ENCODE data around the gene PARN.

The PARN gene

DNA sequence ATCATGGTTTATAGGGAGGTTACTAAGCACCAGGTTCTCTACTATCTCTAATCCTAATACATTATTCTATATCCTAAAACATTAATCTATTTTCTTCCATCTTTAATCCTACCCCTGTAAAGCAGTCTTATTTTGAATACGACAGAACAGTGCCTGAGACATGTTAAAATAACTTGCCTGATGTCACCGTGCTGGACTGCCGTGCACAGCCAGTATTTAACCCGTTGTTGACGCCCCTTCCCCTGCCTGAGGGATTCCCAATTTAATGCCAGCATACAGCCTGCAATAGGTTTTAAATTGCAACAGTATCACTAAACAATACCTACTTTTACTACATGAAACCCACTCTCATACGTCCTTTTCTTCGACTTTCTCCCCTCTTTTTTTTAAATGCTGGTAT, 133.3 kb downstream of the PARN start:
- no peak for DNase-seq

GRCh38 chr16:14496047-14496770, 133.9 kb downstream of the PARN start:
- no peak for DNase-seq

GRCh38 chr16:14495213-14496046, 134.6 kb downstream of the PARN start:
- DNase-seq: no peak

- DNase-seq: no peak
These were observed 135.6 kb downstream of the PARN start for GRCh38 chr16:14494396-14494966.

DNA sequence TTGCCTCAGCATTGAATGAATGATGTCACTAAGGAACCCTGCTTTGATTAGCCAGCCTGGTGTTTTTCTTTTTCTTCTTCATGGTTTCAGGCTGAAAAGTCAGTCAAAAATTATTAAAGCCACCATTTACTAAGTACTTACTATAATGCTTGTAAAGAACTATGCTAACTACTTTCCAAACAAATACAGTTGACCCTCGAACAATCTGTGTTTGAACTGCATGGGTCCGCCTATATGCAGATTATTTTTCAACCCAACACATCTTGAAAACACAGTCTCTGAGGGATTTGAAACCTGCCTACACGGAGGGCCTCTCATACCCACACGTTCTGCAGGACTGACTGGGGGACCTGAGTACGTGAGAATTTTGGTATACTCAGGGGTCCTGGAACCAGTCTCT, 136.3 kb downstream of the PARN start:
- no peak for DNase-seq

GRCh38 chr16:14492614-14493013, 137.4 kb downstream of the PARN start:
- DNase-seq: no peak

GRCh38 chr16:14491861-14492529, 138.1 kb downstream of the PARN start:
- no peak for DNase-seq

- no peak for DNase-seq
These were observed 139.8 kb downstream of the PARN start for GRCh38 chr16:14490235-14490634.

- DNase-seq: no peak
These were observed 140.6 kb downstream of the PARN start for GRCh38 chr16:14489460-14489859.

DNA sequence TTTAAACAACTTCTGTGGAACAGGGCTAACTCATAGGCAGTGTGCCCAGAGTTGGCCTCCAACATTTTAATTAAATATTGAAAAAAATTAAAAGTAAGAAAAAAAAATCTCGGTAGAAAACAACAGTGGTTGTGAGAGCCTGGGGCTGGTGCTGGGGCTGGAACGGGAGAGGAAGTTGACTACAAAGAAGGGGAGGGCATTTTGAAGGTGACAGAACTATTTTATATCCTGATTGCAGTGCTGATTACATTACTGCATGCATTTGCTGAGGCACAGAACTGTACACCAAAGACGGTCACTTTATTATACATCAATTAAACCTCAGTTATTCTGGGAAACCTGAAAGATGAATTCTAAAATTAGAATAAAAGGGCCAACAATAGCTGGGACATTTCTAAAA, 142.5 kb downstream of the PARN start:
- peak in 1 of 2 donors; percentile 29 for DNase-seq

GRCh38 chr16:14486520-14487303, 143.3 kb downstream of the PARN start:
- peak in 1 of 2 donors; percentile 11 for DNase-seq

DNA sequence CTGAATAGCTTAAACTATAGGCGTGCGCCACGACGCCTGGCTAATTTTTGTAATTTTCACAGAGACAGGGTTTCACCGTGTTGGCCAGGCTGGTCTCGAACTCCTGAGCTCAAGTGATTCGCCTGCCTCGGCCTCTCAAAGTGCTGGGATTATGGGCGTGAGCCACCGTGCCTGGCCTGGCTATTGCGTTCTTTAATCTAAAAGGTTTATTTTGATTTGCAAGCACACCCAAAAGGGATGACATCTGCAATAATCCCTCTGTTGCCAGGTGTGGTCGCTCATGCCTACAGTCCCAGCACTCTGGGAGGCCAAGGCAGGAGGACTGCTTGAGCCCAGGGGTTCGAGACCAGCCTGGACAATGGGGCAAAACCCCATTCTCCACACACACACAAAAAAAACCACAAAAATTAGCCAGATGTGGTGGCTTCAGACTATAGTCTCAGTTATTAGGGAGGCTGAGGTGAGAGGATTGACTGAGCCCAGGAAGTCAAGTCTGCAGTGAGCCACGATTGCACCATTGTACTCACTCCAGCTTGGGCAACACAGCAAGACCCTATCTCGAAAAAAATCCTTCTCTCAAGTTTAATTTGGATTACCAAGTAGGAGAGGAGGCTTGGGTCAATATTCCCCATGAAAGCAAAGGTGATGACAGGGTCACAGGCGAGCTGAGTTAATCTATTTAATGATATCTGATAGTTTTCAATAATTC, 144.1 kb downstream of the PARN start:
- DNase-seq: no peak

GRCh38 chr16:14485121-14485551, 144.9 kb downstream of the PARN start:
- no peak for DNase-seq

DNA sequence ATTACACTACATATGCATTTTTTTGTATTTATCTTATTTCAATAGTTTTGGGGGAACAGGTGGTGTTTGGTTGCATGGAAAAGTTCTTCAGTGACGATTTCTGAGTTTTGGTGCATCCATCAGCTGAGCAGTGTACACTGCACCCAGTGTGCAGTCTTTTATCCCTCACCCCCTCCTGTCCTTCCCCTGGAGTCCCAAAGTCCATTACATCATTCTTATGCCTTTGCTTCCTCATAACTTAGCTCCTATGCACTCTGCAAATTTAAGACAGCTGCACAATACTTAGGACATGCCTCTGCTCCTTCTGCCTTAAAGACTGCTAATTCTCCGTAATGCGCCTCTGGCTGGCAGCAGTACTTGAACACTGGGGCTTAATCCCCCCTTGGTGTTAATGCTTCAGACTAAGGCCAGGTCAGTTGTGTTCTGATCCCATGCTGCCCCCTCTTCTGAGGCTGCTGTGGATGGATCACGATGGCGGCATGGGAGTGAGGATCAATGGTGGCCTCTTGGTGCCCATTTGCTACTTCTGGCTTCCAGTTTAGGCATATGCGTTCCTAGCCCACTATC, 146.2 kb downstream of the PARN start:
- DNase-seq: no peak

GRCh38 chr16:14476183-14476582, 153.9 kb downstream of the PARN start:
- no peak for DNase-seq

DNA sequence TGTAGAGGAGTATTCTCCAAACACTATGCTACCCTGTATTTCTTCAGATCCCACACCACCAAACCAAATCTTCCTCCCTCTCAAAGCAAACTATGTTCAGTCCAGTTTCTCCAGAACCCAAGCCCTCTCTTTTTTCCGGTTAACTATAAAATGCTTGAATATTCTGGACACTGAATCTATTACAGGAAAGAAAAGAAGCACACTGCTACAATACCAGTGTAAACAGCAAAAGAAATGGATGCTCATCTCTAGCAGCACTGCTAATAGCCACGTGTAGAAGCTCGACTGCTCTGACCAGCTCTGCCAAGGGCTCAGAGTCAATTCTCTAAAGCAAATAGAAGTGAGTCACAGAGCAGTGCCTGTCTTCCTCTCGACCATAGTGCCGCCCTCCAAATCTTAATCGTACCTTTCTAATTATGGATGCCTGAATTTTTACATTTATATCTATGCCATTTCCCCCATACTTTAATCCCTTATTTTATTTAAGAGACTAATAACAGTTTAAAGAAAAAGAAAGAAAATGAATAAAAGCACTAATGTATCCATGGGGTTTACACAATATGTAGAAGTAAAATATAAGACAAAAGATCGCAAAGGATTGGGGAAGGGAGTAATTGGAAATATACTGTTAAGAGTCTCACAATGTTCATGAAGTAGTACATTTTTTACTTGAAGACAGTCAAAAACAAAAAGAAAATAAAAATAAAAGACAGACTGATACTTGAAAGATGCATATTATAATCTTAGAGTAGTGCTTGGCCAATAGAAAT, 154.5 kb downstream of the PARN start:
- DNase-seq: no peak

DNA sequence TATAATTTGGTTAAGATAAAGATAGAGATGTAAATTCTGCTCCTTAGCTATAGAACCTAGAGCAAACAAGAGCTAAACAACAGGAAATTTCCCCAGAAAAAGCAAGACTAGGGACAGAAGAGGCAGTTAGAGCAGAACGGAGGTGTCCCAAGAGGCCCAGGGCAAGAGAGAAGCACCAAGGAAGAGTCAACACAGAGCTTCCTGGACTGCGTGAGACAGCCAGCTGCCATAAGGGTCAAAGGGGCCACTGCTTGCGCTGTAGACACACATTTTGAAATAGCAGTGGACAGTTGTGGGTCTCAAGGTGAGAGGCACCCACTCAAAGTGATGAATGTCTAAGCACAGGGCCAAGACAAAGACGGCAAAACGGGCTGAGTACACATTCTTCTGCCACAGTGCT, 156.6 kb downstream of the PARN start:
- no peak for DNase-seq

GRCh38 chr16:14472357-14472756, 157.7 kb downstream of the PARN start:
- no peak for DNase-seq

DNA sequence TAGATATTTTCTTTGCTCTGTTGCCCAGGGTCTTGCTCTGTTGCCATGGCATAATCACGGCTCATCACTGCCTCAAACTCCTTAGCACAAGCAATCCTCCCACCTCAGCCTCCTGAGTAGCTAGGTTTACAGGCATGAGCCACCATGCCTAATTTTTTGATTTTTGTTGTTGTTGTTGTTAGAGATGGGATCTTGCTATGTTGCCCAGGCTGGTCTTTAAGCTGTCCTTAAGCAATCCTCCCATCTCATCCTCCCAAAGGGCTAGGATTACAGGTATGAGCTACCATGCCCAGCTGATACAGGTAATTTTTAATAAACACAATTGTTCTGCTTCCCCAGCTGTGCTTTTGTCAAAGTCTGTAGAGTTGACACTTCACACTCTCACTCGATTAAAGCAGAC, 159.3 kb downstream of the PARN start:
- no peak for DNase-seq

DNA sequence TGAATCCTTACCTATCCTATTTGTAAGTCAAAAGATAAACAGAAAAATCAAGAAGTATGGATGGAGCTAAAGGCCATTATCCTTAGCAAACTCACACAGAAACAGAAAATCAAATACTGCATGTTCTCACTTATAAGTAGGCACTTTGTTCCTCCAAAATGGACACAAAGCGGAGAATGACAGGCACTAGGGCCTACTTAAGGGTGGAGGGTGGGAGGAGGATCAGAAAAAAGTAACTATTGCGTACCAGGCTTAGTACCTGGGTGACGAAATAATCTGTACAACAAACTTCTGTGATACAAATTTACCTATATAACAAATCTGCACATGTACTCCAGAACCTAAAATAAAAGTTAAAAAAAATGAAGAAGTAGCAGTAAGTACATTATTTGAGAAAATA, 164.3 kb downstream of the PARN start:
- no peak for DNase-seq

- no peak for DNase-seq
These were observed 165.3 kb downstream of the PARN start for GRCh38 chr16:14464796-14465195.

Data from inflammatory macrophage treated with lipopolysaccharide for 1 hour (primary cell).